COLO829 (cell line): ENCODE measurements around the gene SRL.
"Not testable (repeated sequence)": the region's sequence is repeated elsewhere in the genome, so short reads cannot be mapped to it uniquely, and the experiment has no call there.

Experiments used
- DNase-seq: peaks from one replicate; pipeline ENCODE4 v3.0.0; 2012; ENCODE audit warnings: low spot score

Gene SRL

GRCh38 chr16:4226251-4227039 lies 15.4 kb downstream of the SRL start:
- no peak for DNase-seq

DNA sequence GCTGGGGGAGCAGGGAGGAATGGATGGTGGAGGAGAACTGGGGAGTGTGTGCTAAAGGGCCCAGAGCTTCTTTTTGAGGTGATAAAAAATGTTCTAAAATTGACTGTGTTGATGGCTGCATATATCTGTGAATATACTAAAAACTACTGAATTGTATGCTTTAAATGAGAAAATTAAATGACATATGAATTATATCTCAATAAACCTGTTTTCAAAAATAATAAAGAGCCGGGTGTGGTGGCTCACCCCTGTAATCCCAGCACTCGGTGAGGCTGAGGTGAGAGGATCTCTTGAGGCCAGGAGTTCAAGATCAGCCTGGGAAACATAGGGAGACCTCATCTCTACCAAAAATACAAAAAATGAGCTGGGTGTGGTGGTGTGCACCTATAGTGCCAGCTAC lies 16.8 kb downstream of the SRL start:
- no peak for DNase-seq

- DNase-seq, result no peak
Observed at GRCh38 chr16:4220358-4220757, 21.5 kb downstream of the SRL start.

GRCh38 chr16:4218202-4218601 lies 23.7 kb downstream of the SRL start:
- DNase-seq, result no peak

GRCh38 chr16:4217204-4218131 lies 24.4 kb downstream of the SRL start:
- no peak for DNase-seq

- no peak for DNase-seq
Observed at GRCh38 chr16:4216596-4216995, 25.3 kb downstream of the SRL start.

- DNase-seq, result no peak
Observed at GRCh38 chr16:4215106-4215505, 26.8 kb downstream of the SRL start.

GRCh38 chr16:4214215-4214621 lies 27.7 kb downstream of the SRL start:
- DNase-seq, result peak; percentile 67

DNA sequence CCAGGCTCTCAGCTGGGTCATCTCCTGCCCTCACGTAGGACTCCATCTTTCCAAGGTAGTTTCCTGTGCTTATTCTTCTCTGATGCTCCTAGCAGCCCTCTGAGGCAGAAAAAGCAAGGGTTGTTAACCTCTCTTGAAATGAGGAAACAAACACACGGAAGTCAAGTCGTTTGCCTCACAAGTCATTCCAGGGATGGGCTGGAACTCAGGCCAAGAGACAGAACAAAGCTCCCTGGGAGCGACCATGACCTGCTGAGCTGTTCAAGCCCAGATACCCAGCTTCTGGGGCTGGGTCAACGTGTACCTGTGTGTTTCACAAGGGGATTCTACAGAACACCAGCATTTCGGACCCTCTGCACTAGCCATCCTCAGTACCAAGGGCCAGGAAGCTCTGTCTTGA lies 28.1 kb downstream of the SRL start:
- DNase-seq, result no peak

DNA sequence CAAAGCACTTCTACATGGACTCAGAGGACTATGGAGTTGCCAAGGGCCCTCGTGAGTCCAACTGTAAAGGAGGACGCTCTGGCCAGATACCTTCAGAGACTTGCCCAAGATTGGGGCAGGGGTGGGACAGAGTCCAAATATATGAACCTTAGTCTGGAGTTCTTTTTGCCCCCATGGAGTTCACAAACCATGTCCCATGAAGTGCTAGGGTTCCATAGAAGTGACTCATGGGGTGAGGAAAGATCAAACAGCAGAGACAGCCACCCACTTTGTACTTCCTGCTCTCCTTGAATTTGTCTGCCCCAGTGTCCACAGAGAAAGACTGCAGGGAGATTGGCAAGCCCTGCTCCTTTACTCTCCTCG lies 29.0 kb downstream of the SRL start:
- DNase-seq, result no peak

- no peak for DNase-seq
Observed at GRCh38 chr16:4212211-4212933, 29.5 kb downstream of the SRL start.

DNA sequence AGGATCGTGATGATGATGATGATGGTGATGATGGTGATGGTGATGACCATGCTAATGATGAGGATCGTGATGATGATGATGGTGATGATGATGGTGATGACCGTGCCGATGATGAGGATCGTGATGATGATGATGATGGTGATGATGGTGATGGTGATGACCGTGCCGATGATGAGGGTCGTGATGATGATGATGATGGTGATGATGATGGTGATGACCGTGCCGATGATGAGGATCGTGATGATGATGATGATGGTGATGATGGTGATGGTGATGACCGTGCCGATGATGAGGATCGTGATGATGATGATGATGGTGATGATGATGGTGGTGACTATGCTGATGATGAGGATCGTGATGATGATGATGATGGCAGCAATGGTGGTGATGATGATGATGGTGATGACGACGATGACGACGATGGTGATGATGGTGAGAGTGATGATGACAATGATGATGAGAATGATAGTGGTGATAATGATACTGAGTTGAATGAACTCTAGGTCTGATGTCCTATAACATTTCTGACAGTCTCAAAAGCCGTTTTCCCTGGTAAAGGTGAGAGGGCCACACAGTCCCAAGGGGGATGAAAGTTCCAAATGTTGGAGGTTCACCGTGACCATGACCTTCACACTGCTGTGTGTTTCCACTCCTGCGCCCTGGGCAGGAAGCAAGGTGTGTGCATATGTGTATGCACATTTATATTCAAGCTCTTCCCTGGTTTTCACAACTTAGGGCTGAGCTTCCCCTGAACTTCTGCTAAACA lies 30.3 kb downstream of the SRL start:
- not testable (repeated sequence) for DNase-seq

GRCh38 chr16:4209666-4210065 lies 32.2 kb downstream of the SRL start:
- no peak for DNase-seq

GRCh38 chr16:4208341-4208751 lies 33.5 kb downstream of the SRL start:
- no peak for DNase-seq

GRCh38 chr16:4207683-4208340 lies 34.1 kb downstream of the SRL start:
- DNase-seq, result no peak

DNA sequence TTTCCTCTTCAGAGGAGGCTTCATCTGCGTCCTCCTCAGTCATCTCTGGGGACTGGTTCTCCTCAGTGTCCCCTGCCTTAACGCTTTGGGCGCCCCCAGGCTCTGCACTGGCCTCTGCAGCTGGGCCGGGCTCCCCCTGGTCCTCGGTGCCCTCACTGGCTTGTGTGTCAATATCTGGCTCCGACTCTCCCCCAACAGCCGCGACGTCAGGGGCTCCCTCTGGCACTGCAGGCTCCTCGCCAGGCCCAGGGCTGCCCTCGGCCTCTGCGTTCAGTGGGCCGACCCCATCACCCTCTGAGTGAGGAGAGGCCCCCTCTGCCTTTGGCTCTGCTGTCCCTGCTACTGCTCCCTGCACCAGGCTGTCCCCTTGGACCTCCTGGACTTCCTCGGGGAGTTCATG lies 34.7 kb downstream of the SRL start:
- DNase-seq, result no peak

DNA sequence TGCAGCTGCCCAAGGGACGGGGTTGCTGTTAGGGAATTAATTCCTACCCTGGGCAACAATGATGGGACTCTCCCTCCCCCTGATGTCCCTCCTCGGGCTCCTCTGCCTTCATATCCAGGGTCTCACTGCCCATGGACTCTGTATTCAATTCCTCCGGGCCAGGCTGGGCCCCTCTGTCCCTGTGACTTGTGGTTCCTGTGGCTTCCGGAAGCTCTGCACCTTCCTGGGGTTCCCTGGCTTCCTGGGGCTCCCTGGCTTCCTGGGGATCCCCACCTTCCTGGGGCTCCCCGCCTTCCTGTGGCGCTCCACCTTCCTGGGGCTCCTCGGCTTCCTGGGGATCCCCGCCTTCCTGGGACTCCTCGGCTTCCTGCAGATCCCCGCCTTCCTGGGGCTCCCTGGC lies 35.2 kb downstream of the SRL start:
- no peak for DNase-seq

GRCh38 chr16:4205971-4206370 lies 35.9 kb downstream of the SRL start:
- DNase-seq, result no peak

GRCh38 chr16:4204521-4204920 lies 37.4 kb downstream of the SRL start:
- no peak for DNase-seq

DNA sequence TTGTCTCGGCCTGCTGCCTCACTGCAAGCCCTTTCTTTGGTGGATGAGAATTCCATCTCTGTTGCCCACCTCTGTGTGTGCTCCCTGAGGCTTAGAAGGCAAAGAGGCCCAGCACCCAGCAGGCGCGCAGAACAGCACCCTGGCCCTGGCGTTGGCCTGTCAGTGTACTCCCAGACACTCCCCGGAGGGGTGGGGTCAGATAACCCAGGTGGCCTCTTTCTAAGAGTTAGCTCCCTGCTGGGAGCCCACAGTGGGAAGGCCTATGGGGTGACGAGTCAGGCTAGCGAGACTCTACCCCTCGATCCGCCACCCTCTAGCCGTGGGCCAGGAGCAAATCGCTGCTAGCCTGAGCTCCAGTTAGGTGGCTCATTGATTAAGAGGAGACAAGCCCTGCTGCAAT lies 38.1 kb downstream of the SRL start:
- DNase-seq, result no peak

GRCh38 chr16:4202615-4203345 lies 39.1 kb downstream of the SRL start:
- DNase-seq, result no peak
